Breast epithelium (tissue), 3 donors: ENCODE measurements around the gene ATP2B1.

Source experiments
- CTCF ChIP-seq, 3 donors: fragments of 450-650 bp; IDR thresholded peaks; one replicate each; pipeline ENCODE4 v1.5.1; 2016 to 2017; ENCODE audit warnings: antibody characterized with exemption in 3 of 3, mild to moderate bottlenecking in 3 of 3, moderate library complexity in 3 of 3
- POLR2A ChIP-seq: fragments of 450-650 bp; IDR thresholded peaks from one replicate; pipeline ENCODE4 v1.6.1; 2016; ENCODE audit warnings: antibody characterized with exemption, mild to moderate bottlenecking, moderate library complexity

DNA sequence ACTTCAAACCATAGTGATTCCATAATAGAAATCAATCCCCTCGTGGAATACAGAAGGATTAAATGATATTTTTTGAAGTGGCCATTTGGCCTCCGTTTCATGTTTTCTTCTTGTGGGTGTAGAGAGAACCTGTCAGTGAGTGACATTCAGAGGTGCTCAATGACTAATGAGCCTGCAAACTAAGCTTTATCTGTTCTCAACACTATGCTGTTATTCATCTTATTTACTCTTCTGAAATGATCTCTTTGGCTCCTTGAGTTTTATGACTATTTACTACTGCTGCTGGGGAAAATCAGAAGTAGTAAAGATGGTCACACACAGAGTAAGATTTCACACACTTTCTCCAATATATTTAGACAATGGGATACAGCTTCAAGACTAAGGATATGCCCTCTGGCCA lies 30.4 kb downstream of the ATP2B1 start:
- TF ChIP-seq CTCF (IDR thresholded peaks at IDR 0.05) (no peak), POLR2A (no peak)
